Measurements from ENCODE around the gene SNRPA1. TPM values are rescaled to one million over a fixed set of nuclear protein-coding genes. Genes with fewer than 3 reads are reported as not detected.

The SNRPA1 gene
- total RNA-seq, 1 donor from 2014 or later: 27.5 TPM

Other genes starting within 250 kb of the SNRPA1 start
- gene CHSY1, start 43.2 kb downstream of the SNRPA1 start, total RNA-seq: 11.7 TPM
- 39.3 TPM for gene SELENOS, start 17.8 kb downstream of the SNRPA1 start, total RNA-seq
- gene PCSK6, start 194.5 kb upstream of the SNRPA1 start, total RNA-seq: 31.9 TPM

All from left ventricle myocardium superior (tissue), 1 donor.